NCI-H146 treated with DMSO at 0.1 percent for 48 hours (cell line): ENCODE results near the gene SLC35B2.

Experiments used
- DNase-seq: peaks from one replicate; lab custom pipeline; 2025; ENCODE audit not compliant: unreplicated experiment; lab: John Stamatoyannopoulos, UW

SLC35B2 gene

GRCh38 chr6:44286285-44286565 is 28.9 kb upstream of the SLC35B2 start:
- no peak for DNase-seq

GRCh38 chr6:44285552-44286284 is 28.4 kb upstream of the SLC35B2 start:
- no peak for DNase-seq

GRCh38 chr6:44284867-44285266 is 27.5 kb upstream of the SLC35B2 start:
- no peak for DNase-seq

GRCh38 chr6:44284121-44284520 is 26.8 kb upstream of the SLC35B2 start:
- no peak for DNase-seq

- DNase-seq: no peak
Measured at GRCh38 chr6:44278774-44279697, 21.7 kb upstream of the SLC35B2 start.

- DNase-seq: no peak
Measured at GRCh38 chr6:44278315-44278714, 21.0 kb upstream of the SLC35B2 start.

GRCh38 chr6:44277763-44278162 is 20.4 kb upstream of the SLC35B2 start:
- no peak for DNase-seq

GRCh38 chr6:44276667-44277640 is 19.6 kb upstream of the SLC35B2 start:
- DNase-seq: no peak

GRCh38 chr6:44275749-44276648 is 18.7 kb upstream of the SLC35B2 start:
- DNase-seq: no peak

- DNase-seq: no peak
Measured at GRCh38 chr6:44275271-44275748, 18.0 kb upstream of the SLC35B2 start.

GRCh38 chr6:44273617-44274016 is 16.3 kb upstream of the SLC35B2 start:
- DNase-seq: no peak

- DNase-seq: no peak
Measured at GRCh38 chr6:44272999-44273566, 15.8 kb upstream of the SLC35B2 start.

- DNase-seq: no peak
Measured at GRCh38 chr6:44272529-44272928, 15.2 kb upstream of the SLC35B2 start.

GRCh38 chr6:44271914-44272313 is 14.6 kb upstream of the SLC35B2 start:
- DNase-seq: no peak

GRCh38 chr6:44271406-44271723 is 14.0 kb upstream of the SLC35B2 start:
- no peak for DNase-seq

- DNase-seq: peak; percentile 39
Measured at GRCh38 chr6:44270526-44271405, 13.4 kb upstream of the SLC35B2 start.

- DNase-seq: no peak
Measured at GRCh38 chr6:44269921-44270525, 12.7 kb upstream of the SLC35B2 start, which contains the start of gene TMEM151B. Gene TMEM151B (plus strand): TSS chr6:44270450. CDS start chr6:44270743, 293 bp downstream.

GRCh38 chr6:44269178-44269920 is 12.0 kb upstream of the SLC35B2 start:
- no peak for DNase-seq
